Hematopoietic multipotent progenitor cell treated with erythropoietin and hydrocortisone succinate and interleukin-3 and kit ligand, for 4 days (in vitro differentiated cells): ENCODE measurements around the gene RNU1-1.
"Not testable (repeated sequence)": the region's sequence is repeated elsewhere in the genome, so short reads cannot be mapped to it uniquely, and the experiment has no call there.

ENCODE experiments used
- DNase-seq: peaks from one replicate; pipeline ENCODE4 v3.0.0-alpha.2; 2015

The RNU1-1 gene

DNA sequence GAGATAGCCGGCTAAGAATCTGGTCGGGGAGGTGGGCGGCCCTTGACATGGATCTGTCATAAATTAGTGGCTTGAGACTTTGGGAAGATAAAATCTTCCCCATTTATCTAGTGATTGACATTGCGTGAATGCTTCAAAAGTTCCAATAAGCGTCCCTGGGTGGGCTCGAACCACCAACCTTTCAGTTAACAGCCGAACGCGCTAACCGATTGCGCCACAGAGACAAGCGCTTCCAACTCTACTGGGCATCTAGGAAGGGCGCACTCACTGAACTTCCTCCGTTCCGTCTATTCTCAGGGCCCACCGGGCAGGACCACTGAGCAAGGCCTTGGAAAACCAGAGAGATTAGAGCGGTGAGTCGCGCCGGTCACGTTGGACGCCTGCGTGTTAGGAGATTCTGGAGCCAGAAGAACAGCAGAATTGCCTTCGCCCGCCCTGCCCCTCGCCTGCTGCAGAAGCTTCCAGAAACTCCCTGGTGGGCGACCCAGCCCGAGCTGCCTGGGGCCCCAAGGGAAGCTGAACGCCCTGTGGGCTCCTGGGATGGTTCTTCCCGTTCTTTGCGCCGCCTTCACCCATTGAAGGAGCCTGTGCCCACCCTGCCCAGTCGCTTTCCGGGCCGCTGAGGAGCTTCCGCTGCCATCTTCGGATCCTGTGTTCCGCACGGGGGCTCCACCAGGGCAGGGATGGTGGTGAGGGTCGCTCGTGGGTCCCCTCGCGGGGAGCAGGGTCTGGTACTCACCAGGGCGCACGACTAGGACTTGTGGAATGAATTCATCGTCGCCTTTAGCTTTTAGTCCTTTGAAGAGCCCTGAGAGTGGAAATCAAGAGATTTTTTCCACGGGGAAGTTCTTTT is 6.6 kb upstream of the RNU1-1 start:
- peak; percentile 5 for DNase-seq

DNA sequence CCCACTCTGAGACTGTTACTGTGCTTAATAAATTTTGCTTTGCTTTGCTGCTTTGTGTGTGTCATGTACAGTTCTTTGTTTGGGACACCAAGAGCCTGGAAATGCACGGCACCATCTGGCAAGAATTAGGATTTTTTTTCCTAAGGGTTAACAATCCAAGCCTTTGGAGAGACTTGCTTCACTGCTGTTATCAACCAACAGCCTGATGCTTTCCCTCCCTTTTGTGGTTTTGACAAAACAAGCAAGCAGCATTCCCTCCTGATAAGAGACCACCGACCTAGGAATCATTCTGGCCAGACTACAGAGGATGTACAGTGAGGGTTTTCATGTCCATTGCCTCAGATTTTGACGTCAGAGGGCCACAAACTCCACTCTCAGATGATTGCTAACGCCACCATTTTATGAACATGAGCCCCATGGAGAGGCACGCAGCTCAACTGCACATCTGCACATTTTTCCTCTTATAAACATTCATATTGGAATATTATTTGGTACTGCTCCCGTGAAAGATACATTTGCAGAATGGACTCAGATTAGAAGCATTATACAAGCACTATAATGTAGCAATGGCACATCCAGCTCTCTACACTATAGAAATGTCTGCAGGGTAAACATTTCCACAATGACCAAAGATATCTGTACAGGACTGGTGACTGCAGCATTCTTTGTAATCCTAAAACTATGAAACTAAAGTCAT is 5.3 kb upstream of the RNU1-1 start:
- peak; percentile 49 for DNase-seq

DNA sequence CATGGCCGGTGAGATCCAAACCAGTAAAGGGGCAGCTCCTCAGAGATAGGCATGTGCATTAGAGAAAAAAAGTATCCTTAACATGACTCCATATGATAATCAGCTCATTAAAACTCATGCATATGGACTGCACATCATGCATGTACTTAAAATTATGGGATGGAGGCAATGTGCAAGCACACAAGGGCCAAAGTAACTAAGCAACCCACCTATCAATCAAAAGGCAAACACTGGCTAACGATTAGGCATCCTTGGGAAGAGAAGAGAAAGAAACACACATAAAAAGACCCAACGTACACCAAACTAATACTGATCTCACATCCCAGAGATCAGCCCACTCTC is 4.8 kb upstream of the RNU1-1 start:
- DNase-seq: not testable (repeated sequence)

DNA sequence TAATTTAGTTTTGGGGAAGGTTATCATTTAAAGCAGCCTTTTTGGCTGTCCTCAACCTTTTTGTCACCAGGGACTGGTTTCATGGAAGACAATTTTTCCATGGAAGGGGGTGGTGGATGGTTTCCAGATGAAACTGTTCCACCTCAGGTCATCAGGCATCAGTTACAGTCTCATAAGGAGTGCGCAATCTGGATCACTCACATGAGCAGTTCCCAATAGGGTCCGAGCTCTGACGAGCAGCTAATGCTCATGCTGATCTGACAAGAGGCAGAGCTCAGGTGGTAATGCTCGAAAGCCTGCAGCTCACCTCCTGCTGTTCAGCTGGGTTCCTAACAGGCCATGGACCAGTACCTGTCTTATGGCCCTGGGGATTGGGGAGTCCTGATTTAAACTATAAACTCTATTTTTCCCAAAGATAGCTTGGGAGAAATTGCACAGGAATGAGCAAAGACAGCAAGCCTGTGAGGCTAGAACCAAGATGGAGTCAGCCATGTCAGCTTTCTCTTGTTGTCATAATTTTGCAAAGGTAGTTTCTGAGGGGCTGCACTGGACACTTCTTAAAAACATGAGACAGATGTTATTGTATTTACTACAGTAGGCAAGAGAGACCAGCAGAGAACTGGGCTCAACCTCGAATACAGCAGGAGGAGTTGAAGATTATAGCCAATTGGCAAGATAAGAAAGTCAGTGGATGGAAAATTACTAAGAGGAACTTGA is 2.8 kb upstream of the RNU1-1 start:
- DNase-seq: peak; percentile 66

DNA sequence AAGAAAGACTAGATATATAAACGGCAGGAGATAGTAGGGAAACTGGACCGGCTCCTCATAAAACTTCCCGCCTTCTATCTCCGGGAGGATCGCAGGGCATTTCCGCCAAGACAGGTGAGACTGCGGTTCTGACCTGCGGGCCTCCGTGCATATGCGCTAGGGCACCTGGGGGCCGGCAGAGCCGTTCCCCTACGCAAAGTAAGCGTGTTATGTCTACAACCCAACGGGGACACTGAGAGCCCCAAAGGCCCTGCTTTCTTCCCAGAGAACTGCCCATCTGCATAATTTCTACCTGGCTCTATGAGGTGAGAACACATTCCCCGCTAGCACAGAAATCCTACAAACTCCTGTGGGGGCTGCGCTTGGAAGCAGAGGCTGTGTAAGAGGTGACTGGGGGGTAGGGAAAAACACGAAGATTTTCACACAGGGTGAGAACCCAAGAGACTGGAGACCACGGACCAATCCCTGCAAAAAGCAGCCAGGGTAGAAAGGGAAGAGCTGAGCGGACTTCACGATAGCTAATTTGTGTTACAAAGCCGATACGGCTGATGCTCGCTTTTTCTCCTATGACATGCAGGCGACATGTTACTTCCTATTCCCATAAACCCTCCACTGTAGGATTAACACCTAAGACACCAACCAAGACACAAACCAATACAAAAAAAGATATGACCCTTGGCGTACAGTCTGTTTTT is 526 bp downstream of the RNU1-1 start:
- DNase-seq: peak; percentile 96

DNA sequence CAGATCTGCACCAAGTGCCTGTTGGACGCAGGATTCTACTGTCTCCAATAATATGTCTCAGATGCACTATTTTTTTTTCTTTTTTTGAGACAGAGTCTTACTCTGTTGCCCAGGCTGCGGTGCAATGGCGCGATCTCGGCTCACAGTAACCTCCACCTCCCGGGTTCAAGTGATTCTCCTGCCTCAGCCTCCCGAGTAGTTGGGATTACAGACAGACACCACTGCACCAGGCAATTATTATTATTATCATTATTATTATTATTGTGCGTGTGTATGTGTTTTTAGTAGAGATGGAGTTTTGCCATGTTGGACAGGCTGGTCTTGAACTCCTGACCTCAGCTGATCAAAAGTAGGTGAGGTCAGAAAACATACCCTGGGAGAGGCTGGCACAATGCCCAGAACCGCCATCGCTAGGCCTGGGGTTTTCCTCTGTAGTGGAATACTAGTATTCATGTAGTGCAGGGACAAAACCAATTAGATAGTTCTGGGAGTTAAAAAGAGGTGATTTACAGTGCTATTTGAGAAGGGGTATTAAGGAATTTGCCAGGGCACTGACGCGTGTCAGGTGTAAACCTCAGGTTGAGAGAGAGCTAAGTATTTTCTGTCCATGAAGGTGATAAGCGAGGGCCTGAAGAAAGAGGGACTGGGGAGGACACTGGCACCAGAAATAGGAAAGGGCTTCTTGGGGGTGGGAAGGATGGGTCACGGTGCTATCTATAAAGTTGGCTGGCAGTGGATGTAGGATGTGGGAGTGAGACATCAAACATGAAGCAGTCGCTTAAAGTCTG is 1.3 kb downstream of the RNU1-1 start:
- DNase-seq: not testable (repeated sequence)

DNA sequence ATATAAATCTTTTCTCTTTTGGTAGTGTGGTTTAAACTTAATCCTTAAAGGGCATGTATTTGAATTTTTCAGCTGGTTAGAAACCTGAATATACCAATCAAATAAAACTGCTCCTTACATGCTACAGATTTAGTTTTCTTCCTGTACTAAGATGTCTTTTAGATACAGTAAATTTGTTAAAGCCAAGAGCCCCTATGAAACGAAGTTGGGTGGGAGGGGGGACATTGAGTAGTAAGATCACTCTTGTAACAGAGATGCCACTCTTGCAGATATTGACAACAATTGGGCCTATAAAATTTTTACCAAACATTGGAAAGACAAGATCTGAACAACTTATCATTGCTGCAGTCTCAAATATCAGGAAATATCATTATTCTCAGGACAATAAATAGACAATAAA is 2.2 kb downstream of the RNU1-1 start:
- DNase-seq: not testable (repeated sequence)

DNA sequence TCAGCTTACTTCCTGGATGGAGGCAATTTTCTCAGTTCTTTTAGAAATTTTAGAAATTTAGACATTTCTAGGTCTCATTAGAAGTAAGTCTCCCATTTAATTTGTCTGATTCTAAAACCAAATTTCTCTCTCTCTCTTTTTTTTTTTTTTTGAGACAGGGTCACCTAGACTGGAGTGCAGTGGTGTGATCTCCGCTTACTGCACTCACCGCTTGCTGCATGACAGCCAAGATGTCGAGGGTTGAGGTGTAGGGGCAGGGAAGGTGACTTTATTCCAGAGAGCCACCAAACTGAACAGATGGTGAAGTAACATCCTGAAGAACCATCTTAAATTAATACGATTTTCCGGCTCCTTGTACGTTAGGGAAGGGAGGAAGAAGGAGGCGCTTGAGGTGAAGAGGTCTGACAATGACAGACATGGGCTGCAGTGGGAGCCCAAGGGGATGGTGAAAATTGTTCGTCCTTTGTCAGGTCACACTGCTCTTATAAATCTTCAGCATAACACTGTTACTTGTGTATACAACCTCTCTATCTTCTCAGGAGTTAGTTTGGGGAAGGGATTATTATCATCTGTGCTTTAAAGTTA is 5.1 kb downstream of the RNU1-1 start:
- peak; percentile 48 for DNase-seq

DNA sequence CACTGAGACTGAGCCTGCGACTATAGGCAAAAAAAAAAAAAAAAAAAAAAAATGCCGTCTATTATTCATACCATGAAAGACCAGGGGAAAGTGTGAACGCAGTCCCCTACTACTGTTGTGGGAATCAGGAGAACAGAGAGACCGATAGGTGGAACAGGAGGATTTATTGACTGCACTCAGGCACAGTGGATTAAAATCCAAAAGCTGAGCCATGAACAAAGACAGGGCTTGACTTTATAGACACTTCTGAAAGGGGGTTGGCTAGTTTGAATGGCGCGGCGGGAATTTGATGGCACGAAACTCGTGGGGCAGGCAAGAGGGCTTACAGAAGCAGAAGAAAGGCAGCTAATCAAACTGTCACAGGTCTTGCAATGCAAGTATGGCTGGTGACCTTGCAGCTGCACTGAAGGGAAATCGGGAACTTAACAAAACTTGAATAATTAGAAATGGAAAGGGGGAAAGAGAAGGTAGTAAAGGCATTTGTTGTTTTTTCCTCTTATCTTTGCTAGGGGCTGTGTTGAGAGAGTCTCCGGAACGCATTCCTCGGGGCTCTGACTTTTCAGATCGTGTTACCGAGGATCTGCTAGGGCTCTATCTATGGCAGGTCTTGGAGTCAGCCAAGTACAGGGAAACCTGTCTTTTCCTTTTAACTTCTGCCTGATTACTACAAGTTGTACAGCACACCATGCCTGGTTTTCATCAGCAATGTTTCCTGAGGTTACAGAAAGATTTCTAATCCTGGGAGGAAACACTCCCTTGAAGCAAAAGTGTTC is 7.5 kb downstream of the RNU1-1 start:
- DNase-seq: peak; percentile 15

DNA sequence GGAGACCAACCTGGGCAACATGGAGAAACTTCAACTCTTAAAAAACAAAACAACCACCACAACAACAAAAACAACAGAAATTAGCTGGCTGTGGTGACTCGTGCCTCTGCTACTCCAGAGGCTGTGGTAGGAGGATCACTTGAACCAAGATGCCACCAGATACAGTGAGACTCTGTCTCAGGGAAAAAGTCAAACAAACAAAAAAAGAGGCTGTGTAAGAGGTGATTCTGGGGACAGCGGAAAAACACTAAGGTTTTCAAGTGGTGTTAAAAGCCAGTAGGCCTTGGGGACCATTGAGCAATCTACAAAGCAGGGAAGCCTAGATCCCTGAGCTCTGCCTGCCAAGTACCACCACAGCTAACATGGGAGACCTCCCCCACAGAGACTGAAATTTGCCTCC is 8.2 kb downstream of the RNU1-1 start:
- not testable (repeated sequence) for DNase-seq

DNA sequence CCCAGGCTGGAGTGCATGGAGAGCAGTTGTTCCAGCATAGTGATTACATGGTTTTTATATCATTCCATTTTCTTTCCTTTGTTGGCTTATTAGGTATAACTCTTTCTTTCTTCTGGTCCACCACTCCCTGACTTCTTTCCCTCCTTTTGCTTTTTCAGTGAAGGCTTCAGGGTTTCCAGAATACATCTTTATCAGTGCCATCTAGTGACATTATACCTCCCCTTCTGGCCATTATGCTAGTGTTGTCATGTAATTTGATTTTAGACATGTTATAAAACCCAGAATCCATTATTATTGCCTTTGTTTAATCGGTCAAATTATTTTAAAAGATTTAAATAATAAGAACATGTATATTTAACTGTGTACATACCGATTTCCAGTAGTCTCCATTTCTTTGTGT is 10.6 kb downstream of the RNU1-1 start:
- DNase-seq: no peak

DNA sequence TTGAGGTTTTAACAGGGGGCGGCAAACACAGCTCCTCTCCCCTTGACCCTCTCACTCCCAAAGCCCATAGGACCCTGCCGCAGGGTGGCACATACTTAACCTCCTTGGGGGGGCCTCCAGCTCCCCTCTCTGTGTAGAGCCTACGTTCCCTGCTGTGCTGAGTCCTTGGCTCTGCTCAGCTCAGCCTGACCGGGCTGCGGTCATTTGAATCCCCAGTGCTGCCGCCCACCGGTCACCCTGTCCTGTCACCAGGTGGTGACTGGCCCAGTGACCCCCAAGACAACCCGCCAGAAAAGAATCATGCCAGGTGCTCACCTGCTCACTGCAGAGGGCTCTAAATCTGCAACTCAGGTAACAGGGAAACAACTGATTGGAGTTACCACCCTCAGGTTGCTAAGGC is 12.6 kb downstream of the RNU1-1 start:
- DNase-seq: not testable (repeated sequence)

DNA sequence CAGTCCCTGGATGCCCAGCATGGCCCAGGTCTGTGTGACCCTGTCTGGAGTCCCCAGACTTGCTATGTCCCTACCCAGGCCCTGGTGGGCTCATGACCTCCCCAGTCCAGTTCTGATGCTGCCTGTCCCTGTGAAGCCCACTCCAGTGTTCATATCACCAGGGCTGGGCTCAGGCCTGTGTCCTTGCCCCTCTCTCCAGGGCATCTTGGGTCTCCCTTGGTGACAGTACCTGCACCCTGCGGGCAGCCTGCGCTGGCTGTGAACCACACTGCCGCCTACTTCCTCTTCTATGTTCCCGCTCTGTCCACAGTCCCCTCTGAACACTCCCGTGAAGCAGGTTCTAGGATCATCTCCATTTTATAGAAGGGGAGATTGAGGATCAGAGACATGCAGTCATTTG is 13.1 kb downstream of the RNU1-1 start:
- DNase-seq: peak; percentile 30

DNA sequence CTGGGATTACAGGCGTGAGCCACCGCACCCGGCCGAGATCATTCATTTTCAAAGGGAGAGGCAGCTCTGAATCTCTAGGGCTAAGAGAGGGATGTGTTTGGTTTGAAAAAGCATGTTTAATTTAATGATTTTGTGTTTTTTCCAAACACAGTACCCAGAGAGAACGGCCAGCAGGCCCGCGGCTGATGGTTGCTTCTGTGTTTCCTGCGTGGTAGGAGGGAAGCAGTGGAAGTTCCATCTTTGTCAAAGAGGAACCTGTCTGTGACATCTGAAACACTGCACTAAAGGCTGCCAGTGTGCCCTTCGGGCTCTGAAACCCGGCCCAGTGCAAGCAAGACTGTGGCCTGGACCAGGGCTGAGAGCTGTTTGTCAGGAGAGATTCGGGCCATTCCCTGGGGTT is 13.6 kb downstream of the RNU1-1 start:
- peak; percentile 23 for DNase-seq

DNA sequence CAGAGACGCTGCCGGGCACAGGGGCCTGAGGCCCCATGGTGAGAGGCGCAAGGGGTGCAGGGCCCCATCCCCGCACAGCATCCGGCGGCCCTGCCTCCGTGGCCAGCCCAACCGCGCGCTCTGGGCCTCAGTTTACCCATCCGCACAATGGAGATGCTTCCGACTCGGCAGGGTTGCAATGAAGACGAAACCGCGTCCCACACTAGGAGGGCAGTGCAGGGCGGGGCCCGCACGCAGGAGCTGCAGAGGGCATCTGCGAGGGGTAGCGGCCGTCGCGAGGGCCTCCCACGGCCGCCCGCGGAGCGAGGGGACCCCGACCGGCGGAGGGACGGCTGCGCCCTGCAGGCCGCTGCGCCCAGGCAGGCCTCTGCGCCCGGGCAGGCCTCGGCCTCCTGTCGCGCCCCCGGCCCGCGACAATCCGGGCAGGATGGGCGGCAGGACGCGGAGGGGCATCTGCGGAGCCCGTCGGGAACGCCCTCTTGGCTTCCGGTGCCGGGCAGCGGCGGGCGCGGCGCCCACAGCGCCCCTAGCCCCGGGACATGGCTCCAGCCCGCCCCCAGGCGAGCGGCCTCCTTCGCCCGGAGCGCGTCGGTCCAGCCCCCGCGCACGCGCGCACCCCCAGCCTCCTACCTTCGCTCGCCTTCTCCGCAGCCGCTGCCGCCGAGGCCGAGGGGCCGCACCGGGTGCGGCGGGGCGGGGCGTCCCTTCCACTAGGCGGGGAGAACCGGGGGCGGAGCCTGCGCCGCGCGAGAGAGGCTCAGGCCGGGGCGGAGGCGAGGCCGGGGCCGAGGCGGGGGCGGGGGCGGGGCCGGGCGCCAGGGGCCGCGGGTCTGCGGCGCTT is 15.3 kb downstream of the RNU1-1 start:
- DNase-seq: peak; percentile 92

DNA sequence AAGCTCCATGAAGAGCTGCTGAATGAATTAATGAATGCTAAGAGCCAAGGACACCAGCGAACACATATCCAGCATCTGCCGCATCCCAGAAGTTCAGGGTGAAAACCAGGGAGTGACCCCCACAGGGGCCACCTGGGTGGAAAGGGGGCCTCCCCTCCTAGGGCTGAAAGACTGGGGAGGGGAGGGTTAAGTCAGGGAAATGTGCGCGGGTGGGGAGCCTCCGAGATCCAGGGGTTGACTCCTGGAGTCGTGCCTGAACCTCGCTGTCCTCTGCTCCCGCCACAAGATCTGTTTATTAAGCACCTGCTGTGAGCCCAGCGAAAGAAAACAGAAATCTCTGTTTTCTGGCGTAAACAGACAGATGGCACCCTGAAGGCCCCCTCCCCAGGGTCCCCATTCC is 16.0 kb downstream of the RNU1-1 start:
- DNase-seq: not testable (repeated sequence)

DNA sequence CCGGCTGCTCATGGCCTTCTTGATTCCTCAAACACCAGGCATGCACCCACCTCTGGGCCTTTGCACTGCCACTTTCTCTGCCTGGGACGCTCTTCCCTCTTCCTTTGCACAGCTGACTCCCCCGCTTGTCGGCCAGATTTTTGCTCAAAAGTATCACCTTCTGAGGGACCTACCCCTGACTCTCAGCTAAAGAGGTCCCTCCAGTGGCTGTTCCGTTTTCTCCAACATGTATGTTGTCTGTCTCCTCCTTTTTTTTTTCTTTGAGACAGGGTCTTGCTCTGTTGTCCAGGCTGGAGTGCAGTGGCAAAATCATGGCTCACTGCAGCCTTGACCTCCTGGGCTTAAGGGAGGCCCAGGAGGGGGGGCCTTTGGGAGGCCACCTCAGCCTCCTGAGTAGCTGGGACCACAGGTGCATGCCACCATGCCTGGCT is 16.6 kb downstream of the RNU1-1 start:
- peak; percentile 59 for DNase-seq

DNA sequence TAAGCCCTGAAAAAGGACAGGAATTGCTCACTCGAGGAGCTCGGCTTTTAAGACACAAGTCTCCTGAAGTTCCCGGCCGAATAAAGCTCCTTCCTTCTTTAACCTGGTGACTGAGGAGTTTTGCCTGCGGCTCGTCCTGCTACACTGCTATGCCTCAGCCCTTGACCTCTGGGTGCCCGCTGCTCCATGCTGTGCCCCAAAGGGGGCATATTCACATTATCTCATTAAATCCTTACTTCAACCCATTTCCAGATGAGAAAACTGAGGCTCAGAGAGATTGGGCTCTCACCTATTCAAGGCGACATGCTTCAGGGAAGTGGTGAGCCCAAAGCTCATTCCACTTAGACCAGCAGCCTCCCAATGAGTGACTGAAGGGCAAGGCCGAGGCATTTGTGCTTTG is 20.4 kb downstream of the RNU1-1 start:
- DNase-seq: not testable (repeated sequence)

DNA sequence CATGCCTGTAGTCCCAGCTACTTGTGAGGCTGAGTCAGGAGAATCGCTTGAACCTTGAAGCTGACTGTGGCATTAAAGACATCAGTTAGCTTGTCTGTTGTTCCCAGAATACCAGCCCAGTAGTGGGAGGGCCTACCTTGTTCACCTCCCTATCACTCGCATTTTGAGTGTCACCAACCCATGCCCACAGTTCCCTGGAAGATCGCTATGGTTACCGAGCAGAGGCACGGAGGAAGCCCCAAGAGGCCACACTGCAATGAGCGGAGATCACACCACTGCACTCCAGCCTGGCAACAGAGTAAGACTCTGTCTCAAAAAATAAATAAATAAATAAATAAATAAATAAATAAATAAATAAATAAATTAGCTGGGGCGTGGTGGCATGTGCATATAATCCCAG is 21.1 kb downstream of the RNU1-1 start:
- DNase-seq: not testable (repeated sequence)

DNA sequence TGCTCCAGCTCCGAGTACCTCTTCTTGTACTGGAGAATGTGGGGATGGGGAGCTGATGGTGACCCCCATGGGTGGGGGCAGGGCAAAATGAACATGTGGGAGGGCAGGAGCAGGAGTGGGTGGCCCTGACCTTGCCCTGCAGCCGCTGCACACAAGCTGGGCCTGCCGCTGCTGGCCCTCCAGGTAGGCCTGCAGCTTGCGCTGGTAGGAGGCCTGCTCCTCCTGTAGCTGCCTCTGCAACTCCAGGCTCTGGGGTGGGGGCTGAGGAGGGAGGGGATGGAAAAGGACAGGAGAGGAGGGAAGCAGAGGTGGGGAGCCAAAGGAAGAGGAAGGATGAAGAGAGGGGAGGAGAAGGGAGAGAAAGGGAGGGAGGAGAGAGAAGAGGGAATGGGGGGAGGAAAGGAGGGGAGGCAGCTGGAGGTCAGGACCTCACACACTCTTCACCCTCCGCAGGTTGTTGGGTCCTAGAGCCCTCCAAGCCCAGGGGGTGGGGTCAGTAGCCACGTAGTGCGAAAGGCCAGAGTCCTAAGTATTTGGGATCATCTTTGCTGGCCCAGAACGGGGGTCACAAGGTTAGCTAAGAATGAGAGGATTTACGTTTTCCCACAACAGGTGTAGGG is 22.9 kb downstream of the RNU1-1 start:
- DNase-seq: no peak
